Measurements from ENCODE around the gene SLC6A8.

SLC6A8 gene

GRCh38 chrX:153667956-153668396 lies 19.8 kb upstream of the SLC6A8 start:
- TF ChIP-seq MAX (IDR thresholded peaks at IDR 0.05; ENCODE audit: low read depth, low read length), result peak; percentile 89
- TF ChIP-seq CTCF (IDR thresholded peaks at IDR 0.05; ENCODE audit: low read depth, low read length), result peak; percentile 69
- TF ChIP-seq MYC (IDR thresholded peaks at IDR 0.05; ENCODE audit: low read depth, low read length), result peak; percentile 71
- no peak for TF ChIP-seq POLR2A (IDR thresholded peaks at IDR 0.05; ENCODE audit: extremely low read depth, insufficient read length)
- no peak overlapping the region for H3K4me3 ChIP-seq (ENCODE audit: low read depth, low read length)
- DNase-seq (ENCODE audit: low read depth), result peak; percentile 81

DNA sequence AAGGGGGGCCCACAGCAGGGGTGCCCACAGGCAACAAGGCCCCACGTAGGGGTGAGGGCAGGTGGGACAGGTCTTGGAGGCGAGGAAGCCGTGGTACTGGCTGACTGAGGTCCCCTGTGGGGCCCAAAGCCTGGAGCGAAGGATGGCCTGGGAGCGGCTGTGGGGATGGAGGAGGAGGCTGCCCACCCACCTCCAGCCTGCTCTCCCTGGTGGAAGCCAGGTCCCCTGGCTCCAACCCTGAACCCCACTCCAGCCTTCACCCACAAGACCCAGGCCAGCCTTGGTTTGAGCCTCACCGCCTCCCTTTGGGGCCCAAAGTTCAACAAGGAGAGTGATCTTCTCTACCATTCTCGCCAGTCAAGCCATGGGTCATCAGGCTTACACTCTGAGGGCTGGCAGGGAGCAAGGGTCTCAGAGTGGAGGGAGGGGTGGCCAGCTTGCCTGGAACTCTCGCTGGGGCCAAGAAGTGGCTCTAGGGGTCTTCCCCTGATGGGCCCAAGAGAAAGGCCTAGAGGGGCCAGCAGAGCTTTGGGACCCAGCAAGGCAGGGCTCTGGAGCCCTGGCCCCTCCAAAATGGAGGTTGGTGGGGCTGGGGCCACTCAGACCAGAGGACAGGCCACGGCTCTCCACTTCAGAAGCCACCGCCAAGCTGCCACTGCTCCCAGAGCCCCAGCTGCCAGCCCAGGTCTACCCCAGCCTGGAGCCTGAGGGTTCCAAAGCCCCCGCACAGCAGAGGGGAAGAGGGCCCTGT lies 19.1 kb upstream of the SLC6A8 start:
- no peak for DNase-seq (ENCODE audit: low read depth)
- no peak overlapping the region for H3K4me3 ChIP-seq (ENCODE audit: low read depth, low read length)
- TF ChIP-seq CTCF (IDR thresholded peaks at IDR 0.05; ENCODE audit: low read depth, low read length), result no peak
- TF ChIP-seq MAX (IDR thresholded peaks at IDR 0.05; ENCODE audit: low read depth, low read length), result no peak
- no peak for TF ChIP-seq POLR2A (IDR thresholded peaks at IDR 0.05; ENCODE audit: extremely low read depth, insufficient read length)
- TF ChIP-seq MYC (IDR thresholded peaks at IDR 0.05; ENCODE audit: low read depth, low read length), result no peak

GRCh38 chrX:153669174-153669890 lies 18.4 kb upstream of the SLC6A8 start:
- TF ChIP-seq MYC (IDR thresholded peaks at IDR 0.05; ENCODE audit: low read depth, low read length), result no peak
- peak; percentile 74 for TF ChIP-seq CTCF (IDR thresholded peaks at IDR 0.05; ENCODE audit: low read depth, low read length)
- peak; percentile 58 for DNase-seq (ENCODE audit: low read depth)
- no peak overlapping the region for H3K4me3 ChIP-seq (ENCODE audit: low read depth, low read length)

DNA sequence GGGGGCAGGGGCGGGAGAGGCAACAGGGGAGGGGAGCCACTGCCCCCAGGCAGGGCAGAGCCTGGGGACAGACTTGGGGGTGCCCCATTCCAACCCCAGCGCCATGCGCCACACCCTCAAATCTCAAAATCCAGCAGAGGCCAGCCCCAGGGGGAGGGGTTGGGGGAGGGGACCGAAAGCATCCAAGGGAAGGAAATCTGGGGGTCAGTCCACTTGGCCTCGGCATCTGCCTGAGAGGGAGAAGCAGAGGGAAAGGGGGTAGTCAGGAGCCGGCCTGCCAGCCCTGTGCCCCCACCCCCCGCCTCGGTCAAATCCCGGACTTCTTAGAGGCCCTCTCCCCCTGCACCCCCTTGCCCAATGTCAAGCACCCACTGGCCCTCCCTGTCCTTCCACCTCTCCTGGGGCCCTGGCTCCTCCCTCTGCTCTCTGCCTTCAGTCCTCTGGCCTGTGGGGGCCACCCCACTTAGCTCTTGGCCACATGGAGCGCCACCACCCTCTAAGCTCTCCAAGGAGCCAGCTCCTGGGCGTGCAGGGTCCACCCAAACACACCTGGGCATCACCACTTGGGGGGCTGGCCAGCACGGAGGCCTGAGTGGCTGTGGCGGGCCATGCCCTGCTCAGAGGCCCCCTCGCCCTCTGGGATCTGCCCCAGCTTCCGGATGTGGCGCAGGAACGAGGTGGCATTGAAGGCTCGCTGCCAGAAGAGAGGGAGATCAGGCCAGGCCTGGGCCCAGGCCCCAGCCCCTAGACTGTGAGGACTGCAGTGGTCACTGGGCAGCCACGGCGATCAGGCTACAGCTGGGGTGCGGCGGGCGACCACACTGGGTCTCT lies 17.6 kb upstream of the SLC6A8 start:
- DNase-seq (ENCODE audit: low read depth), result no peak
- H3K4me3 ChIP-seq (ENCODE audit: low read depth, low read length), result no peak overlapping the region
- TF ChIP-seq MAX (IDR thresholded peaks at IDR 0.05; ENCODE audit: low read depth, low read length) (no peak), MYC (IDR thresholded peaks at IDR 0.05; ENCODE audit: low read depth, low read length) (no peak), CTCF (IDR thresholded peaks at IDR 0.05; ENCODE audit: low read depth, low read length) (no peak), POLR2A (IDR thresholded peaks at IDR 0.05; ENCODE audit: extremely low read depth, insufficient read length) (no peak)

DNA sequence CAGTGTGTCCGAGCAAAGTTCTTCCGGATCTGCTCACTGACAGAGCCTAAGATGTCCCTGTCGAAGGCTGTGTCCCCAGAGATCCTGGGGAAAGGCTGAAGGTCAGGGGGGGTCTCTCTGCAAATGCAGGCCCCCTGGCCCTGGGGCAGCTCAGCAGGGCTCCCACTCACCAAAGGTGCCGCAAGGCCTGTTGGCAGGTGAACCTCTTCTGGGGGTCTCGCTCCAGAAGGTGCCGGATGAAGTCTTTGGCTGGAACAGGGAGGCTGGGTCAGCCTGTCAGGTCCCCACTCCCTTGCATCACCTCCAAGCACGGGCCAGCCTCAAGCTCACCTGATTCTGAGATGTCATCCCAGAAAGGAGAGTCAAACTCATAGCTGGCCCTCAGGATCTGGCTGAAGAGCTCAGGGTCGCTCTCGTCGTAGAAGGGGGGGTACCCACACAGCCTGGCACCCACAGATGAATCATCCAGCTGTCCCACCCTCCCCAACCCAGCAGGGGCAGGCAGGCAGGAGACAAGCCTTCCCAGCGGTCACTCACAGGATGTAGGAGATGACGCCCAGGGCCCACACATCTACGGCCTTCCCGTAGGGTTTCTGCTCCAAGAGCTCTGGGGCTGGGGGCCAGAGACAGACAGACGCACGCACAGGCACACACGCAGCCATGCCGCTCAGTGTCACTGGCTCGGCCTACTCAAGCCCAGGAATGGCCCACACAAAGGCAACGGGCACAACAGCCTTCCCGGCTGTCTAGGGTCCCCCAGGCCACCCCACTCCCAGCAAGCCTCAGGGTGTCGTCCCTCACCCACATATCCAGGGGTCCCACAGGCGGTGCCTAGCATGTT lies 16.8 kb upstream of the SLC6A8 start:
- H3K4me3 ChIP-seq (ENCODE audit: low read depth, low read length), result no peak overlapping the region
- no peak for TF ChIP-seq POLR2A (IDR thresholded peaks at IDR 0.05; ENCODE audit: extremely low read depth, insufficient read length)
- no peak for TF ChIP-seq MYC (IDR thresholded peaks at IDR 0.05; ENCODE audit: low read depth, low read length)
- TF ChIP-seq CTCF (IDR thresholded peaks at IDR 0.05; ENCODE audit: low read depth, low read length), result no peak
- TF ChIP-seq MAX (IDR thresholded peaks at IDR 0.05; ENCODE audit: low read depth, low read length), result no peak
- no peak for DNase-seq (ENCODE audit: low read depth)
